ENCODE data around the gene SSBP2.
"Not testable (repeated sequence)": the region's sequence is repeated elsewhere in the genome, so short reads cannot be mapped to it uniquely, and the experiment has no call there.

The SSBP2 gene

GRCh38 chr5:81719743-81720345, 31.1 kb downstream of the SSBP2 start:
- peaks cover 4% of the 10 kb centered on the region for H3K4me1 ChIP-seq (ENCODE audit: control insufficient read depth, insufficient read depth, low read length, poor library complexity, severe bottlenecking)
- no peaks in the 10 kb centered on the region for H3K27me3 ChIP-seq (replicated peaks; ENCODE audit: control insufficient read depth, insufficient read depth, low read length, poor library complexity, severe bottlenecking)
- no peak for DNase-seq
- H3K4me3 ChIP-seq (ENCODE audit: insufficient read depth, low read depth, low read length, poor library complexity, severe bottlenecking) = no peak overlapping the region
- no peaks in the 10 kb centered on the region for H3K9me3 ChIP-seq (ENCODE audit: control insufficient read depth, low read length)
- no peak overlapping the region for H3K27ac ChIP-seq (ENCODE audit: insufficient read depth, low read length, poor library complexity, severe bottlenecking)
- H3K36me3 ChIP-seq (ENCODE audit: control insufficient read depth, insufficient read depth, low read length) = no peaks in the 10 kb centered on the region

- no peak for DNase-seq
- no peaks in the 10 kb centered on the region for H3K36me3 ChIP-seq (ENCODE audit: control insufficient read depth, insufficient read depth, low read length)
- H3K27ac ChIP-seq (ENCODE audit: insufficient read depth, low read length, poor library complexity, severe bottlenecking) = no peak overlapping the region
- H3K4me1 ChIP-seq (ENCODE audit: control insufficient read depth, insufficient read depth, low read length, poor library complexity, severe bottlenecking) = peaks cover 4% of the 10 kb centered on the region
- H3K27me3 ChIP-seq (replicated peaks; ENCODE audit: control insufficient read depth, insufficient read depth, low read length, poor library complexity, severe bottlenecking) = no peaks in the 10 kb centered on the region
- no peak overlapping the region for H3K4me3 ChIP-seq (ENCODE audit: insufficient read depth, low read depth, low read length, poor library complexity, severe bottlenecking)
- no peaks in the 10 kb centered on the region for H3K9me3 ChIP-seq (ENCODE audit: control insufficient read depth, low read length)
Measured at GRCh38 chr5:81718300-81718699, 32.6 kb downstream of the SSBP2 start.

- Histone ChIP-seq H3K4me1 (ENCODE audit: control insufficient read depth, insufficient read depth, low read length, poor library complexity, severe bottlenecking) (peaks cover 4% of the 10 kb centered on the region), H3K27me3 (replicated peaks; ENCODE audit: control insufficient read depth, insufficient read depth, low read length, poor library complexity, severe bottlenecking) (no peaks in the 10 kb centered on the region), H3K27ac (ENCODE audit: insufficient read depth, low read length, poor library complexity, severe bottlenecking) (no peak overlapping the region), H3K36me3 (ENCODE audit: control insufficient read depth, insufficient read depth, low read length) (no peaks in the 10 kb centered on the region), H3K4me3 (ENCODE audit: insufficient read depth, low read depth, low read length, poor library complexity, severe bottlenecking) (no peak overlapping the region), H3K9me3 (ENCODE audit: control insufficient read depth, low read length) (no peaks in the 10 kb centered on the region)
- DNase-seq = no peak
Measured at GRCh38 chr5:81717860-81718259, 33.0 kb downstream of the SSBP2 start.

GRCh38 chr5:81717226-81717625, 33.7 kb downstream of the SSBP2 start:
- no peaks in the 10 kb centered on the region for H3K36me3 ChIP-seq (ENCODE audit: control insufficient read depth, insufficient read depth, low read length)
- H3K4me3 ChIP-seq (ENCODE audit: insufficient read depth, low read depth, low read length, poor library complexity, severe bottlenecking) = no peak overlapping the region
- no peak for DNase-seq
- H3K27ac ChIP-seq (ENCODE audit: insufficient read depth, low read length, poor library complexity, severe bottlenecking) = no peak overlapping the region
- no peaks in the 10 kb centered on the region for H3K9me3 ChIP-seq (ENCODE audit: control insufficient read depth, low read length)
- H3K27me3 ChIP-seq (replicated peaks; ENCODE audit: control insufficient read depth, insufficient read depth, low read length, poor library complexity, severe bottlenecking) = no peaks in the 10 kb centered on the region
- peaks cover 4% of the 10 kb centered on the region for H3K4me1 ChIP-seq (ENCODE audit: control insufficient read depth, insufficient read depth, low read length, poor library complexity, severe bottlenecking)

GRCh38 chr5:81714076-81714475, 36.8 kb downstream of the SSBP2 start:
- not testable (repeated sequence) for H3K27me3 ChIP-seq (replicated peaks; ENCODE audit: control insufficient read depth, insufficient read depth, low read length, poor library complexity, severe bottlenecking); H3K9me3 ChIP-seq (ENCODE audit: control insufficient read depth, low read length); H3K27ac ChIP-seq (ENCODE audit: insufficient read depth, low read length, poor library complexity, severe bottlenecking); H3K4me1 ChIP-seq (ENCODE audit: control insufficient read depth, insufficient read depth, low read length, poor library complexity, severe bottlenecking); DNase-seq; H3K36me3 ChIP-seq (ENCODE audit: control insufficient read depth, insufficient read depth, low read length); H3K4me3 ChIP-seq (ENCODE audit: insufficient read depth, low read depth, low read length, poor library complexity, severe bottlenecking)

- H3K36me3 ChIP-seq (ENCODE audit: control insufficient read depth, insufficient read depth, low read length) = no peaks in the 10 kb centered on the region
- H3K27ac ChIP-seq (ENCODE audit: insufficient read depth, low read length, poor library complexity, severe bottlenecking) = no peak overlapping the region
- H3K4me3 ChIP-seq (ENCODE audit: insufficient read depth, low read depth, low read length, poor library complexity, severe bottlenecking) = no peak overlapping the region
- H3K27me3 ChIP-seq (replicated peaks; ENCODE audit: control insufficient read depth, insufficient read depth, low read length, poor library complexity, severe bottlenecking) = no peaks in the 10 kb centered on the region
- no peaks in the 10 kb centered on the region for H3K9me3 ChIP-seq (ENCODE audit: control insufficient read depth, low read length)
- no peak for DNase-seq
- H3K4me1 ChIP-seq (ENCODE audit: control insufficient read depth, insufficient read depth, low read length, poor library complexity, severe bottlenecking) = no peaks in the 10 kb centered on the region
Measured at GRCh38 chr5:81708889-81709288, 42.0 kb downstream of the SSBP2 start.

GRCh38 chr5:81703840-81704239, 47.1 kb downstream of the SSBP2 start:
- no peak for DNase-seq
- Histone ChIP-seq H3K36me3 (ENCODE audit: control insufficient read depth, insufficient read depth, low read length) (no peaks in the 10 kb centered on the region), H3K9me3 (ENCODE audit: control insufficient read depth, low read length) (no peaks in the 10 kb centered on the region), H3K4me3 (ENCODE audit: insufficient read depth, low read depth, low read length, poor library complexity, severe bottlenecking) (no peak overlapping the region), H3K4me1 (ENCODE audit: control insufficient read depth, insufficient read depth, low read length, poor library complexity, severe bottlenecking) (no peaks in the 10 kb centered on the region), H3K27ac (ENCODE audit: insufficient read depth, low read length, poor library complexity, severe bottlenecking) (no peak overlapping the region), H3K27me3 (replicated peaks; ENCODE audit: control insufficient read depth, insufficient read depth, low read length, poor library complexity, severe bottlenecking) (no peaks in the 10 kb centered on the region)

- no peak overlapping the region for H3K27ac ChIP-seq (ENCODE audit: insufficient read depth, low read length, poor library complexity, severe bottlenecking)
- H3K36me3 ChIP-seq (ENCODE audit: control insufficient read depth, insufficient read depth, low read length) = no peaks in the 10 kb centered on the region
- H3K9me3 ChIP-seq (ENCODE audit: control insufficient read depth, low read length) = no peaks in the 10 kb centered on the region
- no peaks in the 10 kb centered on the region for H3K27me3 ChIP-seq (replicated peaks; ENCODE audit: control insufficient read depth, insufficient read depth, low read length, poor library complexity, severe bottlenecking)
- no peak overlapping the region for H3K4me3 ChIP-seq (ENCODE audit: insufficient read depth, low read depth, low read length, poor library complexity, severe bottlenecking)
- no peaks in the 10 kb centered on the region for H3K4me1 ChIP-seq (ENCODE audit: control insufficient read depth, insufficient read depth, low read length, poor library complexity, severe bottlenecking)
- DNase-seq = no peak
Measured at GRCh38 chr5:81700166-81700565, 50.7 kb downstream of the SSBP2 start.

GRCh38 chr5:81698813-81699212, 52.1 kb downstream of the SSBP2 start:
- no peak overlapping the region for H3K27ac ChIP-seq (ENCODE audit: insufficient read depth, low read length, poor library complexity, severe bottlenecking)
- H3K4me1 ChIP-seq (ENCODE audit: control insufficient read depth, insufficient read depth, low read length, poor library complexity, severe bottlenecking) = no peaks in the 10 kb centered on the region
- H3K9me3 ChIP-seq (ENCODE audit: control insufficient read depth, low read length) = no peaks in the 10 kb centered on the region
- no peak overlapping the region for H3K4me3 ChIP-seq (ENCODE audit: insufficient read depth, low read depth, low read length, poor library complexity, severe bottlenecking)
- H3K36me3 ChIP-seq (ENCODE audit: control insufficient read depth, insufficient read depth, low read length) = no peaks in the 10 kb centered on the region
- no peaks in the 10 kb centered on the region for H3K27me3 ChIP-seq (replicated peaks; ENCODE audit: control insufficient read depth, insufficient read depth, low read length, poor library complexity, severe bottlenecking)
- DNase-seq = no peak

GRCh38 chr5:81696418-81697397, 54.2 kb downstream of the SSBP2 start:
- Histone ChIP-seq H3K36me3 (ENCODE audit: control insufficient read depth, insufficient read depth, low read length) (no peaks in the 10 kb centered on the region), H3K27me3 (replicated peaks; ENCODE audit: control insufficient read depth, insufficient read depth, low read length, poor library complexity, severe bottlenecking) (no peaks in the 10 kb centered on the region), H3K27ac (ENCODE audit: insufficient read depth, low read length, poor library complexity, severe bottlenecking) (no peak overlapping the region), H3K4me1 (ENCODE audit: control insufficient read depth, insufficient read depth, low read length, poor library complexity, severe bottlenecking) (no peaks in the 10 kb centered on the region), H3K9me3 (ENCODE audit: control insufficient read depth, low read length) (no peaks in the 10 kb centered on the region), H3K4me3 (ENCODE audit: insufficient read depth, low read depth, low read length, poor library complexity, severe bottlenecking) (no peak overlapping the region)
- DNase-seq = no peak

Measured in effector memory CD4-positive, alpha-beta T cell (primary cell).